GM15510 (cell line): ENCODE measurements around the gene ADCY2.

ENCODE experiments used
- POLR2A ChIP-seq: IDR thresholded peaks from 3 replicates; pipeline ENCODE4 v1.6.1; 2011; ENCODE audit warnings: borderline replicate concordance; ENCODE audit not compliant: insufficient read length; ENCODE audit errors: extremely low read depth

Gene ADCY2

GRCh38 chr5:7770436-7770835 is 374.5 kb downstream of the ADCY2 start:
- no peak for TF ChIP-seq POLR2A

GRCh38 chr5:7772141-7772540 is 376.2 kb downstream of the ADCY2 start:
- TF ChIP-seq POLR2A = no peak

GRCh38 chr5:7773178-7773577 is 377.2 kb downstream of the ADCY2 start:
- TF ChIP-seq POLR2A = no peak

GRCh38 chr5:7776442-7776841 is 380.5 kb downstream of the ADCY2 start:
- TF ChIP-seq POLR2A = no peak

GRCh38 chr5:7779019-7780005 is 383.4 kb downstream of the ADCY2 start:
- no peak for TF ChIP-seq POLR2A

GRCh38 chr5:7781899-7782298 is 386.0 kb downstream of the ADCY2 start:
- no peak for TF ChIP-seq POLR2A

- no peak for TF ChIP-seq POLR2A
Measured at GRCh38 chr5:7784683-7785380, 388.9 kb downstream of the ADCY2 start.

- no peak for TF ChIP-seq POLR2A
Measured at GRCh38 chr5:7787770-7788169, 391.8 kb downstream of the ADCY2 start.

GRCh38 chr5:7789567-7789966 is 393.6 kb downstream of the ADCY2 start:
- no peak for TF ChIP-seq POLR2A

- no peak for TF ChIP-seq POLR2A
Measured at GRCh38 chr5:7793895-7794294, 398.0 kb downstream of the ADCY2 start.

GRCh38 chr5:7794311-7794710 is 398.4 kb downstream of the ADCY2 start:
- TF ChIP-seq POLR2A = no peak

- no peak for TF ChIP-seq POLR2A
Measured at GRCh38 chr5:7794823-7795222, 398.9 kb downstream of the ADCY2 start.

GRCh38 chr5:7795306-7795705 is 399.4 kb downstream of the ADCY2 start:
- TF ChIP-seq POLR2A = no peak

- TF ChIP-seq POLR2A = no peak
Measured at GRCh38 chr5:7801891-7802614, 406.1 kb downstream of the ADCY2 start.

GRCh38 chr5:7802855-7803254 is 406.9 kb downstream of the ADCY2 start:
- no peak for TF ChIP-seq POLR2A
